Endodermal cell (in vitro differentiated cells): ENCODE results near the gene RIF1. TPM values are rescaled to one million over a fixed set of nuclear protein-coding genes. Genes with fewer than 3 reads are reported as not detected.
"Not testable (repeated sequence)": the region's sequence is repeated elsewhere in the genome, so short reads cannot be mapped to it uniquely, and the experiment has no call there.

Source experiments
- DNase-seq: peaks from one replicate; pipeline ENCODE4 v3.0.0-alpha.2; 2017
- H3K27ac ChIP-seq: 2 replicates; pipeline ENCODE4 v1.5.1; 2013; ENCODE audit warnings: mild to moderate bottlenecking, low read depth, low read length, moderate library complexity
- H3K27me3 ChIP-seq: 2 replicates; pipeline ENCODE4 v1.6.1; 2013; ENCODE audit warnings: mild to moderate bottlenecking, low read length, moderate library complexity; ENCODE audit not compliant: insufficient read depth, control insufficient read depth, poor library complexity, severe bottlenecking
- H3K36me3 ChIP-seq: 2 replicates; pipeline ENCODE4 v1.7.0; 2013; ENCODE audit warnings: mild to moderate bottlenecking, low read length, moderate library complexity; ENCODE audit not compliant: control insufficient read depth, insufficient read depth
- H3K4me1 ChIP-seq: one replicate; pipeline ENCODE4 v1.7.0; 2013; ENCODE audit warnings: low read length; ENCODE audit not compliant: control insufficient read depth, insufficient read depth
- H3K4me3 ChIP-seq: 2 replicates; pipeline ENCODE4 v1.5.1; 2013; ENCODE audit warnings: mild to moderate bottlenecking, low read length, moderate library complexity
- H3K9ac ChIP-seq: 2 replicates; pipeline ENCODE4 v1.6.1; 2013; ENCODE audit warnings: mild to moderate bottlenecking, low read length, moderate library complexity; ENCODE audit not compliant: poor library complexity, severe bottlenecking; ENCODE audit errors: extremely low read depth
- H3K9me3 ChIP-seq: 2 replicates; pipeline ENCODE4 v1.6.1; 2013; ENCODE audit warnings: mild to moderate bottlenecking, low read length, moderate library complexity; ENCODE audit not compliant: control insufficient read depth
- H3K27ac Mint-ChIP-seq: 2 replicates; pipeline ENCODE4 v1.8.0; 2020; ENCODE audit warnings: mixed read lengths
- H3K27me3 Mint-ChIP-seq: 2 replicates; pipeline ENCODE4 v1.8.0; 2021; ENCODE audit warnings: mild to moderate bottlenecking, mixed read lengths; ENCODE audit not compliant: insufficient read depth
- H3K36me3 Mint-ChIP-seq: 2 replicates; pipeline ENCODE4 v1.8.0; 2020; ENCODE audit warnings: low read depth, mixed read lengths
- H3K4me1 Mint-ChIP-seq: 2 replicates; pipeline ENCODE4 v1.8.0; 2020; ENCODE audit warnings: mixed read lengths
- H3K4me3 Mint-ChIP-seq: 2 replicates; pipeline ENCODE4 v1.8.0; 2020; ENCODE audit warnings: mild to moderate bottlenecking, moderate library complexity, mixed read lengths
- H3K9me3 Mint-ChIP-seq: 2 replicates; pipeline ENCODE4 v1.8.0; 2020; ENCODE audit warnings: mild to moderate bottlenecking, mixed read lengths
- CTCF ChIP-seq: fragments of 200-600 bp; sonication (generic); conservative IDR thresholded peaks from 2 replicates; pipeline ENCODE4 v1.5.0; 2021; ENCODE audit warnings: antibody characterized with exemption, mild to moderate bottlenecking
- WGBS, 2 experiments: methylation state at CpG; one replicate each; pipeline versions ENCODE4 v1.1.5 to v1.1.7; 2013; ENCODE audit warnings: missing lambda C conversion rate in 2 of 2, mixed read lengths in 1 of 2; ENCODE audit not compliant: insufficient coverage in 1 of 2, insufficient read length in 1 of 2; 5-methylcytosine and 5-hydroxymethylcytosine counted together
- total RNA-seq, 2 donors: library from RNA; stranded (reverse); fragmentation: NEBNext Ultra II Directional in 1 of 2; extraction: Animal tissue kit (Norgen Biotek cat#: 25700) in 1 of 2; gene quantifications; 2 replicates in 1 of 2; 3 replicates in 1 of 2; pipeline ENCODE4 v1.2.1, GENCODE V29; 2021

The RIF1 gene
- total RNA-seq, 2 donors from 2014 or later = 64.3 to 66.7 TPM

GRCh38 chr2:151410485-151410834 is 758 bp downstream of the RIF1 start:
- TF ChIP-seq CTCF = no peak
- H3K4me3 ChIP-seq = peak overlapping the region; percentile 100
- 0% methylated on average over 13 to 21 of the region's 21 CpGs for WGBS, 2 experiments
- peak; percentile 77 for DNase-seq
- peaks cover 3% of the 10 kb centered on the region for H3K9me3 Mint-ChIP-seq
- H3K9ac ChIP-seq = peak overlapping the region; percentile 94
- H3K4me3 Mint-ChIP-seq = peak overlapping the region; percentile 100
- no peaks in the 10 kb centered on the region for H3K27me3 Mint-ChIP-seq
- no peaks in the 10 kb centered on the region for H3K27me3 ChIP-seq
- H3K36me3 Mint-ChIP-seq = peaks cover 28% of the 10 kb centered on the region
- peaks cover 6% of the 10 kb centered on the region for H3K4me1 Mint-ChIP-seq
- peaks cover 31% of the 10 kb centered on the region for H3K36me3 ChIP-seq
- H3K27ac Mint-ChIP-seq = peak overlapping the region; percentile 98
- H3K9me3 ChIP-seq = peaks cover 4% of the 10 kb centered on the region
- peak overlapping the region; percentile 91 for H3K27ac ChIP-seq
- no peaks in the 10 kb centered on the region for H3K4me1 ChIP-seq

- Histone ChIP-seq H3K9ac (no peak overlapping the region), H3K27ac (no peak overlapping the region), H3K4me3 (no peak overlapping the region), H3K27me3 (no peaks in the 10 kb centered on the region), H3K4me1 (no peaks in the 10 kb centered on the region), H3K36me3 (peaks cover 88% of the 10 kb centered on the region), H3K9me3 (no peaks in the 10 kb centered on the region)
- Mint-ChIP-seq H3K27ac (no peak overlapping the region), H3K4me3 (no peak overlapping the region), H3K4me1 (no peaks in the 10 kb centered on the region), H3K36me3 (peaks cover 64% of the 10 kb centered on the region), H3K27me3 (no peaks in the 10 kb centered on the region), H3K9me3 (no peaks in the 10 kb centered on the region)
- TF ChIP-seq CTCF = no peak
- no peak for DNase-seq
- 100% methylated on average over 2 of the region's 3 CpGs; no CpG with 5 or more reads in 1 of the 2 experiments for WGBS, 2 experiments
Measured at GRCh38 chr2:151417650-151418049, 7.9 kb downstream of the RIF1 start.

GRCh38 chr2:151421681-151422080 is 12.0 kb downstream of the RIF1 start:
- H3K4me3 Mint-ChIP-seq, H3K27me3 ChIP-seq, H3K27me3 Mint-ChIP-seq, H3K4me3 ChIP-seq, H3K27ac Mint-ChIP-seq, H3K9me3 Mint-ChIP-seq, H3K4me1 Mint-ChIP-seq, H3K4me1 ChIP-seq, H3K27ac ChIP-seq, H3K9me3 ChIP-seq, H3K9ac ChIP-seq, DNase-seq: not testable (repeated sequence)
- peaks cover 72% of the 10 kb centered on the region for H3K36me3 Mint-ChIP-seq
- 97 to 98% methylated on average over 5 to 12 of the region's 12 CpGs for WGBS, 2 experiments
- H3K36me3 ChIP-seq = peaks cover 88% of the 10 kb centered on the region

GRCh38 chr2:151422917-151423439 is 13.3 kb downstream of the RIF1 start:
- Mint-ChIP-seq H3K4me3 (no peak overlapping the region), H3K27me3 (no peaks in the 10 kb centered on the region), H3K36me3 (peaks cover 68% of the 10 kb centered on the region), H3K27ac (no peak overlapping the region), H3K4me1 (no peaks in the 10 kb centered on the region), H3K9me3 (no peaks in the 10 kb centered on the region)
- Histone ChIP-seq H3K27ac (no peak overlapping the region), H3K36me3 (peaks cover 86% of the 10 kb centered on the region), H3K9me3 (no peaks in the 10 kb centered on the region), H3K9ac (no peak overlapping the region), H3K4me3 (no peak overlapping the region), H3K4me1 (no peaks in the 10 kb centered on the region), H3K27me3 (no peaks in the 10 kb centered on the region)
- DNase-seq = no peak
- TF ChIP-seq CTCF = no peak
- WGBS, 2 experiments = 94 to 96% methylated on average over 2 to 3 of the region's 3 CpGs
